Naive thymus-derived CD8-positive, alpha-beta T cell (primary cell): Measurements from ENCODE around the gene INVS. TPM values are rescaled to one million over a fixed set of nuclear protein-coding genes. Genes with fewer than 3 reads are reported as not detected.

ENCODE experiments used
- ATAC-seq, 2 donors: fragments of 150-1000 bp; cut with Tn5 transposase in 1 of 2; sonication (Bioruptor Pico), chemical (Tn5 transposase) in 1 of 2; 1 replicate in 1 of 2; 2 replicates in 1 of 2; pipeline ENCODE4 v1.10.0; 2021; ENCODE audit warnings: mild to moderate bottlenecking in 2 of 2, moderate library complexity in 2 of 2
- POLR2A ChIA-PET: fragments of 350-600 bp; sonication (Branson Sonifier 250); formaldehyde crosslinking; loops from one replicate; lab custom pipeline; 2021; ENCODE audit warnings: antibody characterized with exemption; lab: Charles Lee
- DNase-seq, 10 donors: peaks; one replicate each; pipeline versions ENCODE4 v3.0.0 to v3.0.0-alpha.2; 2020 to 2022
- H3K27ac Mint-ChIP-seq, 10 donors: one replicate each; pipeline ENCODE4 v1.8.0; 2020 to 2022; ENCODE audit warnings: mild to moderate bottlenecking in 10 of 10, mixed read lengths in 10 of 10, moderate library complexity in 4 of 10, inconsistent platforms in 1 of 10
- H3K27me3 Mint-ChIP-seq, 5 donors: one replicate each; pipeline ENCODE4 v1.8.0; 2021 to 2022; ENCODE audit warnings: mixed read lengths in 5 of 5
- H3K36me3 Mint-ChIP-seq, 3 donors: one replicate each; pipeline ENCODE4 v1.8.0; 2020 to 2022; ENCODE audit warnings: mixed read lengths in 3 of 3, mild to moderate bottlenecking in 2 of 3, inconsistent platforms in 1 of 3
- H3K4me1 Mint-ChIP-seq, 4 donors: one replicate each; pipeline ENCODE4 v1.8.0; 2021 to 2022; ENCODE audit warnings: mixed read lengths in 4 of 4
- H3K4me3 Mint-ChIP-seq, 10 donors: one replicate each; pipeline ENCODE4 v1.8.0; 2020 to 2022; ENCODE audit warnings: mild to moderate bottlenecking in 10 of 10, mixed read lengths in 10 of 10, moderate library complexity in 6 of 10, inconsistent platforms in 1 of 10
- H3K9me3 Mint-ChIP-seq, 9 donors: one replicate each; pipeline ENCODE4 v1.8.0; 2020 to 2022; ENCODE audit warnings: mixed read lengths in 9 of 9, mild to moderate bottlenecking in 3 of 9, inconsistent platforms in 1 of 9, moderate library complexity in 1 of 9
- polyA plus RNA-seq, 3 donors: library from polyadenylated mRNA; unstranded; fragments of 300-500 nt; fragmentation: Illumina TruSeq; gene quantifications; one replicate each; pipeline ENCODE4 v1.2.3, GENCODE V29; 2021
- total RNA-seq, 8 experiments: library from RNA in 2 of 8; stranded (reverse) in 2 of 8; gene quantifications; one replicate each; pipeline ENCODE4 v1.2.3 and lab custom pipeline; 2021 to 2026

The INVS gene
- total and polyA plus RNA-seq, 5 experiments from 2014 or later, result 5.5 to 22.1 (median 10.5) TPM

DNA sequence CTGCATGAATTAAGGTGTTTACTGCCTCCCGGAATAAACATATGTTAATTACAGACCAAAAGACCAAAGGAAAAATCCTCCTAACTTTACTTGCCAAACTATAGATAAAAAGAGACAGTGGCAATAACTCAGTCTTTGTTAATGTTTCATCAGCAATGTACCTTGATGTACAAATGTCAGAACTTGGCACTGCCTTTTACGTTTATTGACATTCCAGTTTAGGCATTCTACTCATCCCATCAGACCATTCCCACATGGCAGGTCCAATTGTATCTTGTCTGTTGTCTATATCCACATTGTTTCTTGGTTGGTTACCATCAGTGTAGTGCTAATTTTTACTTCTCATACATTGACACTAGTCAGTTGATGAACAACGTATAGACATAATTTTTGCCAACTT is 168.2 kb downstream of the INVS start:
- H3K36me3 Mint-ChIP-seq, result peaks cover 0 to 63% (median 37%) of the 10 kb centered on the region in 3 donors
- H3K4me3 Mint-ChIP-seq, result no peak overlapping the region
- H3K27me3 Mint-ChIP-seq, result no peaks in the 10 kb centered on the region
- no peaks in the 10 kb centered on the region for H3K4me1 Mint-ChIP-seq
- DNase-seq, result no peak
- POLR2A ChIA-PET, result no interaction called here
- ATAC-seq, result no peak
- H3K9me3 Mint-ChIP-seq, result no peaks in the 10 kb centered on the region
- no peak overlapping the region for H3K27ac Mint-ChIP-seq

DNA sequence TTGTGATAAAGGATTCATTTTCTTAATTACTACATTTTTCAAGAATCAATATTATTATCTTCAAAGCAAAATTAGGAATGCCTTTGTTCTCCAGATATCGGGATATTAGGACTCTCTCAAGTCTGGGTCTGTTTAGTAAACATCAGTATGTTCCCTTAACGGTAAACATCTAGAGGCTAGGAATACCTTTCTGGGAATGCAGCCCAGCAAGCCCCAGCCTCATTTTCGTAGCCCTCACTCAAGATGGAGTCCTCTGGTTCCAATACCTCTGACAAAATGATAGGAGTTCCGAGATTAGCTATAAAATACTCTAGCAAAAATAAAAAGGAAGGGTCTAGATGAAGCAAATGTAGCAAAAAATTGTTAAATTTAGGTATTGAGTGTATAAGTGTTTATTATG is 169.2 kb downstream of the INVS start:
- Mint-ChIP-seq H3K27me3 (no peaks in the 10 kb centered on the region), H3K36me3 (peaks cover 0 to 69% (median 41%) of the 10 kb centered on the region in 3 donors), H3K4me3 (no peak overlapping the region), H3K9me3 (no peaks in the 10 kb centered on the region), H3K27ac (no peak overlapping the region), H3K4me1 (no peaks in the 10 kb centered on the region)
- DNase-seq (no peak), ATAC-seq (no peak)
- POLR2A ChIA-PET, result interaction anchor here (0.5 kb wide), 1 partner anchor 1133 kb away, joined by 4 read pairs; no protein-coding TSS in a partner anchor

DNA sequence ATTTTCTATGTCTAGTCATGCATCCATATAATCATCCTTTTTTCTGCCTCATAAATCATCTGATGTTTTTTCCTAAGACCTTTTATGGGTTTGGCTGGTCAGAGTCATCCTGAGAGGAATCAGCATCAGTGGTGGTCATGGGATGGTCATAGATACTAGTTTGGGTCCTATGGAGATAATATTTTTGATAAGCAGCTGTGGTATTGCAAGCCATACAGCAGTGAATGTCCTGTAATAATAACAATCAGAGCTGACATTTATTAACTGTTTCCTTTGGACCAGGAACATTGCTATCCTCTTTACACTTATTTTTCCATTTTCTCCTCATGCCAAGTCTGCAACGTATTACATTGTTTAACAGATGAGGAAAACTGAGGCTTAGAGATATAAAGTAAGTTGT is 170.6 kb downstream of the INVS start:
- Mint-ChIP-seq H3K4me3 (no peak overlapping the region), H3K4me1 (no peaks in the 10 kb centered on the region), H3K27me3 (no peaks in the 10 kb centered on the region), H3K27ac (no peak overlapping the region), H3K9me3 (no peaks in the 10 kb centered on the region), H3K36me3 (peaks cover 0 to 70% (median 31%) of the 10 kb centered on the region in 3 donors)
- no peak for DNase-seq
- POLR2A ChIA-PET, result interaction anchor here (0.7 kb wide), 1 partner anchor 93 kb away, joined by 3 read pairs; no protein-coding TSS in a partner anchor
- ATAC-seq, result no peak

DNA sequence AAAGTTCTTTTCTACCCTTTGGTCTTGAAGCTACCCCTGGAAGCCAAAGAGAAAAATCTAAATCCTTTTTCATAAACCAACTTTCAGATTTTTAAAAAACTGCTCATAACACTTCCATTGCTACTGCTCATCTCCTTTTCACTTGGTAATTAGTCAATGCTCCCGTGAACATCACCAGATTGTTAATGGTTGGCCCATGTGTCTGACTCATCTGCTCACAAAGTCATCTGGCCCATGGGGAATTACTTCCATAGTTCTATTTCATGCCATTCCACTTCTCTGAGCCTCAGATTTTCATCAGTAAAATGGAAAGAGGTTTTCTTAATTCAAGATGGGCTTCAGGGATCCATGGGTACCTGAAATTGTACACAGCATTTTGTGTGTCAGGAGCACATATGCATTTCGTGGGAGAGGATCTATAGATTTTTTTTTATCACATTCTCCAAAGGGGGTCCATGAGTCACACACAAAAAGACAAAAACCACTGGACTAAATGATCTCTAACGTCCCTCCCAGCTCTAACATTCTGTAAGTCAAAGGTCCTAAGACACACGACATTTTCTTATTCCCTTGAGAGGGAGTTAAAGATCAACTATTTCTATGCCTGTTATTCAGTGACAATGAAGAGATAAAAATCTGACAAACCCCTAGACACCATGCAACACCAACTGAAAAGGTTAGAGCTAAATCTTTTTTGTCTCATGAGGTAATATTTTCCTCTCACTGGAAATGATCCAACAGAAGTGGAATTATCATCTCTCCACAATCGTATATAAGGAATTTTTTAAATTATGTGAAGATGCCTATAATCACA is 178.3 kb downstream of the INVS start:
- Mint-ChIP-seq H3K4me3 (no peak overlapping the region), H3K4me1 (peaks cover 0 to 1% (median 0%) of the 10 kb centered on the region in 4 donors), H3K36me3 (peaks cover 8 to 77% (median 56%) of the 10 kb centered on the region in 3 donors), H3K27me3 (no peaks in the 10 kb centered on the region), H3K9me3 (no peaks in the 10 kb centered on the region), H3K27ac (peak overlapping the region in 1 of 10 donors; percentile 2)
- ATAC-seq (no peak), DNase-seq (no peak)
- POLR2A ChIA-PET, result no interaction called here

DNA sequence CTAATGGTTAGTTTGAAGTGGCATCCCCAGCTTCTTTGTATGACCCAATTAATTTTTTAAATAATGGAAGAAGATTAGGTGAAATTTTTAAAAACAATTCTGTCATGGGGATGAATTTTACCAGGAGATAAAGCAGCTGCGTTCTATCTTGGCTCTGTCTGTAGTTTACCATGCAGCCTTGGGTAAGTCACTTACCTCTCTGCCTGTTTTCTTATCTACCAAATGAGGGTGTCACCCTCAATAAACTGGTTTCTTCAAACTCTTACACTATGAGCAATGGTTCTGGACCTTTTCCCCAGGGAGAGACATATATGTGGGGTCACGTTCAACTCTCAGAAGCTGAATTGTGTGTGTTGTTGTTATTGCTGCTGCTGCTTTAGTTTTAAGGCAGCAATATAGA is 182.0 kb downstream of the INVS start:
- ATAC-seq (no peak), DNase-seq (no peak)
- POLR2A ChIA-PET, result no interaction called here
- H3K4me1 Mint-ChIP-seq, result peaks cover 0 to 1% (median 0%) of the 10 kb centered on the region in 4 donors
- peaks cover 0 to 14% (median 11%) of the 10 kb centered on the region in 9 donors for H3K9me3 Mint-ChIP-seq
- H3K27me3 Mint-ChIP-seq, result no peaks in the 10 kb centered on the region
- H3K27ac Mint-ChIP-seq, result no peak overlapping the region
- H3K4me3 Mint-ChIP-seq, result no peak overlapping the region
- peaks cover 22 to 82% (median 71%) of the 10 kb centered on the region in 3 donors for H3K36me3 Mint-ChIP-seq

DNA sequence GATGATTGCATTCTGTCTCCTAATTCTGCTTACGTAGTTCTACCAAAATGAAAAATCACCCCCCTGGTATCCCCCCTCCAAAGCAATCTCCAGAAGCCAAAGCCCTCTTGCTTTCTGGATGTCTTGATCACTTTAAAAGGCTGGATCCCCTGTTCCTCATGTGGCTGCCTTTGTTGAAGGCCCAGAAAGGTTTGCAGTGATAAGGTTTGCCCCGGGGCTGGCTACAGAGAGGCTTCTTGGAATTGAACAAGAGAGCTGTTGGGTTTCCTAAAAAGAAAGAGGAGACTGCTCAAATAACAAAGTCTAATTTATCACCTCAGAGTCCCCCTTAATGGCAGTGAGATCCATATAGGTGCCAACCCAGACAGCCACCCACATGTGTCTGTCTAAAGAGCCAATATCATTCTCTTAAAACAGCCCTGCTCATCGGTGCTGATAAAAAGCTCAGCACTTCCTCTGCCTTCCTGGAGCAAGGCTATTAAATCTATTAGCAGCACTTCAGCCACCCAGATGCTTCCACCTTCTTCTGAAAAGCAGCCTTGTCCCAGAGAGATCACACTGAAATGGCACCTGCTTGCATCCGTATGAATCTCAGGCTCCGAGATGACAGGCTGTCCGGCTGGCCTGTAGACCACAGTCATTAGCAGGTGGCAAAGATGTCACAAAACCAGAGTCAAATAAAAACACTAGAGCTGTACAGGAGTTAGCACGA is 182.8 kb downstream of the INVS start:
- peaks cover 26 to 81% (median 75%) of the 10 kb centered on the region in 3 donors for H3K36me3 Mint-ChIP-seq
- no peak overlapping the region for H3K4me3 Mint-ChIP-seq
- peaks cover 0 to 1% (median 0%) of the 10 kb centered on the region in 4 donors for H3K4me1 Mint-ChIP-seq
- H3K27me3 Mint-ChIP-seq, result no peaks in the 10 kb centered on the region
- H3K9me3 Mint-ChIP-seq, result peaks cover 0 to 18% (median 12%) of the 10 kb centered on the region in 9 donors
- DNase-seq (no peak), ATAC-seq (no peak)
- POLR2A ChIA-PET, result no interaction called here
- peak overlapping the region in 2 of 10 donors; percentile 8 to 15 for H3K27ac Mint-ChIP-seq

DNA sequence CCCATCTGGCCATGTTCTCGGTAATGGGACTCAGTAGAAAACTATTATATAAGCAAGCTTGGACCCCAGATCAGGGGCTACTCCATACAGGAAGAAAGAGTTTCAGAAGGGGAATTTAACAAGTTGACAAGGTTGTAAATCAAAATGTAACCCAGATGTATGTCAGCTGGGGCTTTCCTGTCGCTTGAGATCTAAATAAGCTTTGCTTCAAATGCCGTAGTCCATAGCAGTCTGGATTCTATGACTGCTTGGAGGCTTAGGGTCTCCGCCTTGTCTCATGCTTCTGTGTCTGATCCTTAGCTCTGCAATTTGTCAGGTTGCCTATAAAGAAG is 183.3 kb downstream of the INVS start:
- POLR2A ChIA-PET, result no interaction called here
- no peaks in the 10 kb centered on the region for H3K27me3 Mint-ChIP-seq
- H3K4me3 Mint-ChIP-seq, result no peak overlapping the region
- ATAC-seq (no peak), DNase-seq (no peak)
- peak overlapping the region in 1 of 10 donors; percentile 86 for H3K27ac Mint-ChIP-seq
- peaks cover 4 to 20% (median 13%) of the 10 kb centered on the region in 9 donors for H3K9me3 Mint-ChIP-seq
- H3K4me1 Mint-ChIP-seq, result peaks cover 0 to 1% (median 0%) of the 10 kb centered on the region in 4 donors
- H3K36me3 Mint-ChIP-seq, result peaks cover 31 to 81% (median 75%) of the 10 kb centered on the region in 3 donors

DNA sequence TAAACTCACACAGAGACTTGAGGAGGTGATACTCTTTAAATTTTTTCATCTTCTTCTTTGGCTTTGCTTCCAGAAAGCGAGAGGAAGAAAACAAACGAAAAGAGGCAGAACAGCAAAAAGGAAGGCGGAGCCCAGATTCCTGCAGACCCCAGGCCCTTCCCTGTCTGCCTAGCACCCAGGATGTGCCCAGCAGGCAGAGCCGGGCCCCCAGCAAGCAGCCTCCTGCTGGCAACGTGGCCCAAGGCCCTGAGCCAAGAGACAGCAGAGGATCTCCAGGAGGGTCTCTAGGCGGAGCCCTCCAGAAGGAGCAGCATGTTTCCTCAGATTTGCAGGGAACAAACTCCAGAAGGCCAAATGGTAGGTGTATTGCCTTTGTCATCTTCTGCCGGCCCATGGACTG is 185.2 kb downstream of the INVS start:
- no peak overlapping the region for H3K27ac Mint-ChIP-seq
- peaks cover 11 to 36% (median 18%) of the 10 kb centered on the region in 9 donors for H3K9me3 Mint-ChIP-seq
- ATAC-seq (no peak), DNase-seq (no peak)
- H3K36me3 Mint-ChIP-seq, result peaks cover 47 to 82% (median 82%) of the 10 kb centered on the region in 3 donors
- no peak overlapping the region for H3K4me3 Mint-ChIP-seq
- no peaks in the 10 kb centered on the region for H3K27me3 Mint-ChIP-seq
- peaks cover 0 to 1% (median 0%) of the 10 kb centered on the region in 4 donors for H3K4me1 Mint-ChIP-seq
- POLR2A ChIA-PET, result no interaction called here

DNA sequence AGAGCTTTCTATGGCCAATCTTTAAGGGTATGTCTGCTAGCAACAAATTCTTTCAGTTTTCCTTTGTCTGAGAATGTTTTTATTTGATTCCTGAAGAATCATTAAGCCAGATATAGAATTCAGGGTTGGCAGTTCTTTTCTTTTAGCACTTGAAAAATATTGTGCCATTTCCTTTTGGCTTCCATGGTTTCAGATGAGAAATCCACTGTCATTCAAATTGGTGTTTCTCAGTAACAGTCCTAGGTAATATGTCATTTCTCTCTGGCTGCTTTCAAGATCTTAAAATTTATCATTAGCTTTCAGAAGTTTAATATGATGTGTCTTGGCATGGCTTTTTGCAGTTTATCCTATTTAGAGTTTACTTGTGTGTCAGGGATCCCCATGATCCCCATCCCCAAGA is 186.0 kb downstream of the INVS start:
- POLR2A ChIA-PET, result no interaction called here
- H3K27ac Mint-ChIP-seq, result peak overlapping the region in 2 of 10 donors; percentile 48 to 56
- H3K27me3 Mint-ChIP-seq, result no peaks in the 10 kb centered on the region
- peaks cover 11 to 38% (median 19%) of the 10 kb centered on the region in 9 donors for H3K9me3 Mint-ChIP-seq
- DNase-seq (no peak), ATAC-seq (no peak)
- peaks cover 50 to 83% (median 82%) of the 10 kb centered on the region in 3 donors for H3K36me3 Mint-ChIP-seq
- H3K4me1 Mint-ChIP-seq, result peaks cover 0 to 1% (median 0%) of the 10 kb centered on the region in 4 donors
- no peak overlapping the region for H3K4me3 Mint-ChIP-seq

DNA sequence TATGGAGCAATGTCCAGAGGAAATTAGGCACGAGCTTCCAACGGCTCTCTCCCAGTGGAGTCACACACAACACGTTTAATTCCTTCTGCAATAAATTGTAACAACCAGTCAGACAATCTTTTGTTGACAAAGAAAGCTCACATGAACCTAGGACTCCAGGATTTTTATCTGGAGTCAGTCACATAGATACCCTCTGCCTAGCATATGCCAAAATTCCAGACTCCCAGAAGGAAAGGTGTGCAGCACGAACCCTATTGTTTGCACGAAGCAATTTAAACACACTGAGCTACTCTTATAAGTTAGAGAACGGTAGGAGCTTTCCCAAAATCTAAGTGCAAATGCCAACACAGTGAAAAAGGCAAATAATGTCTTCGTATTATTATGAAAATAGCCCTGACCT is 186.6 kb downstream of the INVS start:
- peaks cover 48 to 88% (median 82%) of the 10 kb centered on the region in 3 donors for H3K36me3 Mint-ChIP-seq
- DNase-seq (no peak), ATAC-seq (no peak)
- H3K4me3 Mint-ChIP-seq, result no peak overlapping the region
- H3K4me1 Mint-ChIP-seq, result peaks cover 0 to 1% (median 0%) of the 10 kb centered on the region in 4 donors
- H3K27ac Mint-ChIP-seq, result no peak overlapping the region
- H3K27me3 Mint-ChIP-seq, result no peaks in the 10 kb centered on the region
- POLR2A ChIA-PET, result no interaction called here
- peaks cover 11 to 38% (median 19%) of the 10 kb centered on the region in 9 donors for H3K9me3 Mint-ChIP-seq

DNA sequence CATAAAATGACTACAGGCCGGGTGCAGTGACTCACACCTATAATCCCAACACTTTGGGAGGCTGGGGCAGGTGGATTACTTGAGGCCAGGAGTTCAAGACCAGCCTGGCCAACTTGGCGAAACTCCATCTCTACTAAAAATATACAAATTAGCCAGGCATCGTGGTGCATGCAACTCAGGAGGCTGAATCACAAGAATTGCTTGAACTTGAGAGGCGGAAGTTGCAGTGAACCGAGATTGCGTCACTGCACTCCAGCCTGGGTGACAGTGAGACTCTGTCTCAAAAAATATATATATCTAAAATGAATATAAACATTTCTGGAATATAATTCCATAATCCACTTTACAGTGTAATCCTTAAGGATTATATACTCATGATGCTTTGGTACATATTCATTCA is 187.2 kb downstream of the INVS start:
- ATAC-seq (no peak), DNase-seq (no peak)
- H3K9me3 Mint-ChIP-seq, result peaks cover 11 to 38% (median 19%) of the 10 kb centered on the region in 9 donors
- POLR2A ChIA-PET, result no interaction called here
- peaks cover 49 to 92% (median 85%) of the 10 kb centered on the region in 3 donors for H3K36me3 Mint-ChIP-seq
- H3K4me3 Mint-ChIP-seq, result no peak overlapping the region
- H3K27me3 Mint-ChIP-seq, result no peaks in the 10 kb centered on the region
- H3K4me1 Mint-ChIP-seq, result peaks cover 0 to 1% (median 0%) of the 10 kb centered on the region in 4 donors
- no peak overlapping the region for H3K27ac Mint-ChIP-seq

DNA sequence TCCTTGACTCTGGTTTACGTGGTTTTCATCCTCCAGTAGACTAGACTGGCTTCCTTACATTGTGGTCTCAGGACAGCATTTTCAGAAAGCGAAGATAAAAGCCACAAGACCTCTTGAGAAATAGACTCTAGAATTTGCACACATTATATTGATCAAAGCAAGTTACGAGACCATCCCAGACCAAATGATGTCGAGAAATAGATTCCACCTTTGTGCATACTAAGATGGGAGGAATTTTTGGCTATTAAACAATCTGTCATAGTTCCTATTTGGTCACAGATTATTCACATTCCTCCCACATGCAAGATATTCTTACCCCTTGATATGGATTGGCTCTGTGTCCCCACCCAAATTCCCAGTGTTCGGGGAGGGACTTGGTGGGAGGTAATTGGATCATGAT is 188.1 kb downstream of the INVS start:
- no peak overlapping the region for H3K4me3 Mint-ChIP-seq
- H3K27ac Mint-ChIP-seq, result no peak overlapping the region
- DNase-seq (no peak), ATAC-seq (no peak)
- H3K4me1 Mint-ChIP-seq, result no peaks in the 10 kb centered on the region
- H3K27me3 Mint-ChIP-seq, result no peaks in the 10 kb centered on the region
- H3K9me3 Mint-ChIP-seq, result peaks cover 11 to 38% (median 19%) of the 10 kb centered on the region in 9 donors
- POLR2A ChIA-PET, result no interaction called here
- peaks cover 48 to 93% (median 85%) of the 10 kb centered on the region in 3 donors for H3K36me3 Mint-ChIP-seq

DNA sequence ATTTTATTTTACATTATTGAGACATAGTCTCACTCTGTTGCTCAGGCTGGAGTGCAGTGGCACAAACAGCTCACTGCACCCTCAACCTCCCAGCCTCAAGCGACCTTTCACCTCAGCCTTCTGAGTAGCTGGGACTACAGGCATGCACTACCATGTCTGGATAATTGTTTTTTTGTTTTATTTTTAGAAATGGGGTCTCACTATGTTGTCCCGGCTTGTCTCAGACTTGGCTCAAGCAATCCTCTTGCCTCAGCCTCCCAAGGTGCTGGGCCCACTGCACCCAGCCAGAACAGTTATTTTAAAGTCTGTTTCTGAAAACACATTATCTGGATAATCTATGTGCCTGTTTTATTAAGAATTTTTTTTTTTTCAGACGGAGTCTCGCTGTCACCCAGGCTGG is 191.7 kb downstream of the INVS start:
- Mint-ChIP-seq H3K27me3 (no peaks in the 10 kb centered on the region), H3K4me1 (peaks cover 0 to 4% (median 0%) of the 10 kb centered on the region in 4 donors), H3K4me3 (no peak overlapping the region), H3K36me3 (peaks cover 35 to 91% (median 56%) of the 10 kb centered on the region in 3 donors), H3K9me3 (peaks cover 0 to 26% (median 9%) of the 10 kb centered on the region in 9 donors), H3K27ac (peak overlapping the region in 1 of 10 donors; percentile 34)
- DNase-seq (no peak), ATAC-seq (no peak)
- POLR2A ChIA-PET, result no interaction called here
